K562 (cell line): Measurements from ENCODE around the gene PAXIP1. TPM values are rescaled to one million over a fixed set of nuclear protein-coding genes. Genes with fewer than 3 reads are reported as not detected.

Source experiments
- ATAC-seq: fragments of 200-7000 bp; cut with Tn5 transposase; 3 replicates; pipeline ENCODE4 v1.9.1; 2020; ENCODE audit warnings: moderate library complexity
- BruUV-seq: library from RNA; stranded (reverse); fragments of 400-500 nt; replicated peaks from 2 replicates; lab custom pipeline; 2021; lab: Mats Ljungman, UMichigan
- CTCF ChIA-PET: fragments of 300-600 bp; formaldehyde crosslinking; extraction: SDS; loops from one replicate; lab custom pipeline; 2021; ENCODE audit warnings: low intra/inter-chr PET ratio; lab: Yijun Ruan, JAX
- POLR2A ChIA-PET: fragments of 300-600, 350-650 bp; sonication (Branson Sonifier 250); formaldehyde crosslinking; extraction: SDS; loops from one replicate; lab custom pipeline; 2021; ENCODE audit warnings: antibody characterized with exemption, inconsistent platforms; lab: Yijun Ruan, JAX
- DNase-seq, 4 experiments: peaks; one replicate each; pipeline versions ENCODE4 v3.0.0 to v3.0.0-alpha.2; 2011 to 2018; ENCODE audit warnings: low spot score in 3 of 4, mixed read lengths in 3 of 4; ENCODE audit errors: extremely low read depth in 1 of 4
- FAIRE-seq: peaks from 2 replicates; lab custom pipeline; 2011; peaks lifted over from hg19 to GRCh38; lab: Jason Lieb, UNC
- H2AFZ ChIP-seq: 2 replicates; pipeline ENCODE4 v1.6.0; 2011; ENCODE audit warnings: low read depth, low read length, control low read depth, inconsistent platforms
- H3K27ac ChIP-seq: fragments of 200-600 bp; 3 replicates; pipeline ENCODE4 v1.8.0; 2011; ENCODE audit warnings: low read depth, mild to moderate bottlenecking, control low read depth, inconsistent platforms, low read length, moderate library complexity, mixed read lengths; ENCODE audit errors: extremely low read depth
- H3K27me3 ChIP-seq, 2 experiments: fragments of 300-600 bp in 1 of 2; 2 replicates in 1 of 2; 3 replicates in 1 of 2; pipeline versions ENCODE4 v1.6.0 to v1.8.0; 2011; ENCODE audit warnings: inconsistent platforms in 2 of 2, low read length in 2 of 2, mild to moderate bottlenecking in 1 of 2, mixed read lengths in 1 of 2, moderate library complexity in 1 of 2; ENCODE audit not compliant: control insufficient read depth in 2 of 2, insufficient read depth in 2 of 2
- H3K36me3 ChIP-seq: fragments of 300-600 bp; 3 replicates; pipeline ENCODE4 v1.8.0; 2011; ENCODE audit warnings: mild to moderate bottlenecking, low read length, inconsistent platforms; ENCODE audit not compliant: control insufficient read depth, insufficient read depth
- H3K4me1 ChIP-seq, 2 experiments: fragments of 200-600 bp in 1 of 2; replicated peaks in 1 of 2; 2 replicates in 1 of 2; 3 replicates in 1 of 2; pipeline versions ENCODE4 v1.5.1 to v1.8.0; 2011; ENCODE audit warnings: inconsistent platforms in 2 of 2, low read length in 2 of 2, mild to moderate bottlenecking in 1 of 2, mixed read lengths in 1 of 2, moderate library complexity in 1 of 2; ENCODE audit not compliant: control insufficient read depth in 2 of 2, insufficient read depth in 2 of 2
- H3K4me2 ChIP-seq: 2 replicates; pipeline ENCODE4 v1.6.1; 2011; ENCODE audit warnings: low read length, control low read depth, inconsistent platforms, mixed read lengths; ENCODE audit not compliant: insufficient read depth
- H3K4me3 ChIP-seq: fragments of 200-600 bp; sonication (generic), shearing (Covaris generic); 2 replicates; pipeline ENCODE4 v1.5.1; 2016; ENCODE audit warnings: control low read depth, inconsistent platforms
- H3K79me2 ChIP-seq: fragments of 200-600 bp; 3 replicates; pipeline ENCODE4 v1.8.0; 2011; ENCODE audit warnings: low read length, inconsistent platforms; ENCODE audit not compliant: control insufficient read depth, insufficient read depth
- H3K9ac ChIP-seq, 2 experiments: 2 replicates each; pipeline versions ENCODE4 v1.6.0 to v1.6.1; 2011; ENCODE audit warnings: low read depth in 2 of 2, low read length in 2 of 2, control low read depth in 1 of 2, inconsistent platforms in 1 of 2, mild to moderate bottlenecking in 1 of 2, mixed read lengths in 1 of 2; ENCODE audit not compliant: insufficient read depth in 1 of 2
- H3K9me1 ChIP-seq: one replicate; pipeline ENCODE4 v1.6.0; 2011; ENCODE audit warnings: inconsistent platforms, mild to moderate bottlenecking, low read length, moderate library complexity; ENCODE audit not compliant: control insufficient read depth, insufficient read depth
- H3K9me3 ChIP-seq: replicated peaks from 2 replicates; pipeline ENCODE4 v1.5.1; 2011; ENCODE audit warnings: low read depth, low read length, inconsistent platforms; ENCODE audit not compliant: control insufficient read depth, insufficient read depth
- H4K20me1 ChIP-seq: replicated peaks from 2 replicates; pipeline ENCODE4 v1.6.1; 2011; ENCODE audit warnings: low read length, inconsistent platforms, mixed read lengths; ENCODE audit not compliant: control insufficient read depth, insufficient read depth
- BHLHE40 ChIP-seq: IDR thresholded peaks from 2 replicates; pipeline ENCODE4 v1.6.1; 2011; ENCODE audit warnings: low read length, improper control_type of control experiment
- CCNT2 ChIP-seq: IDR thresholded peaks from 2 replicates; pipeline ENCODE4 v1.6.1; 2011; ENCODE audit warnings: borderline replicate concordance, low read depth, mild to moderate bottlenecking, moderate library complexity, mixed read lengths, low read length; ENCODE audit not compliant: insufficient read length; ENCODE audit errors: extremely low read depth
- MNT ChIP-seq, 2 experiments: fragments of 450-650 bp; conservative IDR thresholded peaks; 2 replicates each; pipeline ENCODE4 v1.6.1; 2017; ENCODE audit warnings: mild to moderate bottlenecking in 2 of 2, moderate library complexity in 2 of 2
- MYC ChIP-seq, 2 experiments: fragments of 250-450 bp in 1 of 2; sonication (Bioruptor Pico) in 1 of 2; IDR thresholded peaks; 2 replicates each; pipeline versions ENCODE4 v1.5.1 to v1.6.1; 2012 to 2021; ENCODE audit warnings: low read depth in 2 of 2, borderline replicate concordance in 1 of 2, improper control_type of control experiment in 1 of 2, low read length in 1 of 2, mild to moderate bottlenecking in 1 of 2, moderate library complexity in 1 of 2
- RBM34 ChIP-seq: fragments of 200-400 bp; formaldehyde crosslinking; IDR thresholded peaks from 2 replicates; pipeline ENCODE4 v1.6.1; 2018; ENCODE audit warnings: low read length, borderline replicate concordance; ENCODE audit not compliant: insufficient read depth
- SIN3A ChIP-seq, 2 experiments: fragments of 150-350 bp in 1 of 2; IDR thresholded peaks; 2 replicates each; pipeline ENCODE4 v1.6.1; 2011 to 2016; ENCODE audit warnings: borderline replicate concordance in 2 of 2, low read depth in 2 of 2, low read length in 2 of 2, mild to moderate bottlenecking in 2 of 2, moderate library complexity in 2 of 2; ENCODE audit not compliant: control insufficient read depth in 1 of 2
- SMARCA5 ChIP-seq: fragments of 450-650 bp; IDR thresholded peaks from 2 replicates; pipeline ENCODE4 v1.6.1; 2016
- TBP ChIP-seq: optimal IDR thresholded peaks from 2 replicates; pipeline ENCODE3; 2011; ENCODE audit warnings: low read depth, low read length, improper control_type of control experiment
- UBTF ChIP-seq, 2 experiments: IDR thresholded peaks; 2 replicates each; pipeline ENCODE4 v1.6.1; 2012; ENCODE audit warnings: improper control_type of control experiment in 2 of 2, low read depth in 2 of 2, low read length in 2 of 2, borderline replicate concordance in 1 of 2
- ZNF165 ChIP-seq: fragments of 250-450 bp; sonication (Bioruptor Pico); IDR thresholded peaks from 2 replicates; pipeline ENCODE4 v1.4.0; 2020; ENCODE audit warnings: borderline replicate concordance
- ZNF449 ChIP-seq: fragments of 250-450 bp; sonication (Bioruptor Pico); IDR thresholded peaks from 2 replicates; pipeline ENCODE4 v1.8.0; 2022; ENCODE audit warnings: moderate library complexity, mild to moderate bottlenecking, inconsistent platforms
- WGBS: fragments of 100-300 bp; shearing (Covaris generic); methylation state at CpG from one replicate; pipeline ENCODE4 v1.1.6; 2016; ENCODE audit warnings: low coverage, mixed read lengths; ENCODE audit not compliant: insufficient coverage; ENCODE audit errors: missing lambda C conversion rate; 5-methylcytosine and 5-hydroxymethylcytosine counted together
- in situ Hi-C: fragments of 300-500 bp; cut with MboI; formaldehyde crosslinking; loops from 4 replicates; pipeline ENCODE4 v1.15.0; 2018; ENCODE audit warnings: inconsistent platforms, mixed read lengths
- intact Hi-C: fragments of 100-400 bp; cut with micrococcal nuclease; formaldehyde crosslinking; loops from 2 replicates; pipeline ENCODE4 v1.14.2; 2022
- polyA plus RNA-seq, 8 experiments: library from polyadenylated mRNA; depleted of rRNA in 4 of 8; stranded (reverse) in 5 of 8; unstranded in 3 of 8; fragments of >200 nt; fragmentation: Nextera tagmentation in 2 of 8; fragmentation: Illumina TruSeq in 1 of 8; extraction: Ambion mirVana in 2 of 8; extraction: Trizol in 1 of 8; gene quantifications; 2 replicates each; pipeline versions ENCODE4 v1.2.1 to v1.2.3, GENCODE V29; 2011 to 2014; ENCODE audit warnings: inconsistent platforms in 1 of 8, missing spikeins in 1 of 8
- total RNA-seq, 7 experiments: library from RNA; depleted of rRNA in 6 of 7; stranded (reverse); fragments of >200 nt in 6 of 7; fragmentation: Illumina TruSeq in 2 of 7; extraction: Trizol in 2 of 7; gene quantifications; 2 replicates each; pipeline versions ENCODE4 v1.2.1 to v1.2.3, GENCODE V29; 2011 to 2021; ENCODE audit warnings: low replicate concordance in 1 of 7

The PAXIP1 gene
- total and polyA plus RNA-seq, 9 of the 15 experiments (the other 6 are each of a cell fraction or from before 2014, with no cell fraction given), result 9.7 to 37.9 (median 28.4) TPM

- ChIA-PET POLR2A (interaction anchor here (0.7 to 1.6 kb wide), 5 partner anchors 10 to 112 kb away, joined by 3 to 6 read pairs (median 4); no protein-coding TSS in a partner anchor), CTCF (no interaction called here)
- peak overlapping the region; percentile 71 for H3K4me2 ChIP-seq
- BruUV-seq, result TSS peak; percentile 47
- no peaks in the 10 kb centered on the region for H3K9me1 ChIP-seq
- ATAC-seq (peak; percentile 42), FAIRE-seq (peak; percentile 23), DNase-seq (peak; percentile 44 to 68 (median 45))
- intact Hi-C loops, result loop anchor here (5.0 kb wide), 1 partner anchor 295 kb away; the partner anchor contains the start of gene INSIG1
- H3K79me2 ChIP-seq, result peaks cover 63% of the 10 kb centered on the region
- H3K4me1 ChIP-seq, result peaks cover 17 to 19% of the 10 kb centered on the region in 2 experiments
- no peaks in the 10 kb centered on the region; the same call in 1 of the 2 replicates for H4K20me1 ChIP-seq
- H3K27ac ChIP-seq, result peak overlapping the region; percentile 79
- H3K9ac ChIP-seq, result peak overlapping the region; percentile 81 to 100
- H3K27me3 ChIP-seq, result no peaks in the 10 kb centered on the region
- H2AFZ ChIP-seq, result peak overlapping the region; percentile 27
- H3K36me3 ChIP-seq, result peaks cover 55% of the 10 kb centered on the region
- in situ Hi-C loops, result no loop called here
- peak overlapping the region; percentile 73 for H3K4me3 ChIP-seq
- no peaks in the 10 kb centered on the region for H3K9me3 ChIP-seq
- 4% methylated on average over 24 of the region's 24 CpGs for WGBS
- peak; percentile 13 for TF ChIP-seq TBP
- peak; percentile 37; the same call in 1 of the 2 replicates for TF ChIP-seq MYC (IDR thresholded peaks at IDR 0.05; ENCODE audit: low read depth, low read length)
- no peak for TF ChIP-seq MYC (CRISPR knock-in tag; IDR thresholded peaks at IDR 0.05; ENCODE audit: borderline replicate concordance, low read depth)
- TF ChIP-seq ZNF165 (CRISPR knock-in tag), result 0 out of 2 replicates have a peak, but pooled peaks have one; percentile 12
- TF ChIP-seq RBM34, result no peak
- peak; percentile 68 to 79 for TF ChIP-seq UBTF (IDR thresholded peaks at IDR 0.05; ENCODE audit: borderline replicate concordance in 1 of 2, low read depth in 2 of 2, low read length in 2 of 2)
- peak; percentile 5 for TF ChIP-seq CCNT2
- TF ChIP-seq SIN3A (IDR thresholded peaks at IDR 0.05; ENCODE audit: borderline replicate concordance in 2 of 2, control insufficient read depth in 1 of 2, low read depth in 2 of 2, low read length in 2 of 2), result peak in 1 of 2 experiments; percentile 36; a peak in 1 of 4 replicates
- TF ChIP-seq BHLHE40, result peak; percentile 42; the same call in 1 of the 2 replicates
- TF ChIP-seq MNT (conservative IDR thresholded peaks at IDR 0.05), result peak in 1 of 2 experiments; percentile 45; a peak in 3 of 4 replicates
- 0 out of 2 replicates have a peak, but pooled peaks have one; percentile 33 for TF ChIP-seq ZNF449 (CRISPR knock-in tag)
- TF ChIP-seq SMARCA5, result no peak
Measured at GRCh38 chr7:155001756-155002410, 1.0 kb downstream of the PAXIP1 start.
